ENCODE data around the gene RGPD5.
"Not testable (repeated sequence)": the region's sequence is repeated elsewhere in the genome, so short reads cannot be mapped to it uniquely, and the experiment has no call there.

GRCh38 chr2:109761043-109761454 is 33.1 kb upstream of the RGPD5 start:
- TF ChIP-seq CTCF, POLR2A (IDR thresholded peaks at IDR 0.05): not testable (repeated sequence)
